Esophagus muscularis mucosa (tissue), 4 donors: ENCODE results near the gene TRIM15. TPM values are rescaled to one million over a fixed set of nuclear protein-coding genes. Genes with fewer than 3 reads are reported as not detected.
A peak's percentile ranks its signal among the peaks of the same experiment; 100 is the strongest.
"Not testable (repeated sequence)": the region's sequence is repeated elsewhere in the genome, so short reads cannot be mapped to it uniquely, and the experiment has no call there.

Source experiments
- DNase-seq: peaks from one replicate; pipeline ENCODE4 v3.0.0-alpha.2; 2017; ENCODE audit errors: extremely low spot score
- H3K27ac ChIP-seq, 4 donors: fragments of 200-600 bp; sonication (generic); replicated peaks in 1 of 4; 1 replicate in 3 of 4; 2 replicates in 1 of 4; pipeline ENCODE4 v1.5.1; 2016 to 2019; ENCODE audit warnings: mild to moderate bottlenecking in 1 of 4
- H3K27me3 ChIP-seq, 4 donors: fragments of 200-600 bp; sonication (generic); one replicate each; pipeline versions ENCODE4 v1.5.1 to v1.6.0; 2016 to 2019
- H3K36me3 ChIP-seq, 4 donors: fragments of 200-600 bp; sonication (generic); one replicate each; pipeline ENCODE4 v1.5.1; 2016 to 2019
- H3K4me1 ChIP-seq, 4 donors: fragments of 200-600 bp; sonication (generic); one replicate each; pipeline ENCODE4 v1.5.1; 2016 to 2019
- H3K4me3 ChIP-seq, 4 donors: fragments of 200-600 bp; sonication (generic); 1 replicate in 2 of 4; 2 replicates in 2 of 4; pipeline ENCODE4 v1.5.1; 2016 to 2019; ENCODE audit warnings: mild to moderate bottlenecking in 4 of 4, moderate library complexity in 1 of 4
- H3K9me3 ChIP-seq, 4 donors: fragments of 200-600 bp; sonication (generic); 1 replicate in 3 of 4; 2 replicates in 1 of 4; pipeline ENCODE4 v1.5.1; 2016 to 2019
- EP300 ChIP-seq: sonication (generic); formaldehyde crosslinking; IDR thresholded peaks from one replicate; pipeline ENCODE4 v1.6.1; 2017; ENCODE audit warnings: antibody characterized with exemption
- POLR2A ChIP-seq: fragments of 450-650 bp; IDR thresholded peaks from one replicate; pipeline ENCODE4 v1.6.1; 2017; ENCODE audit warnings: antibody characterized with exemption, moderate library complexity, mild to moderate bottlenecking, low read depth
- POLR2AphosphoS5 ChIP-seq, 2 donors: sonication (generic); formaldehyde crosslinking; IDR thresholded peaks; one replicate each; pipeline ENCODE4 v1.6.1; 2017; ENCODE audit warnings: antibody characterized with exemption in 2 of 2
- WGBS: methylation state at CpG from one replicate; pipeline ENCODE4 v1.1.5; 2018; 5-methylcytosine and 5-hydroxymethylcytosine counted together
- intact Hi-C: fragments of 100-400 bp; cut with DNase I; formaldehyde crosslinking; loops from one replicate; pipeline ENCODE4 v1.15.1; 2023
- total RNA-seq, 4 donors: library from RNA; depleted of rRNA; stranded (reverse); fragments of >200 nt; gene quantifications; one replicate each; pipeline versions ENCODE4 v1.1.0 to v1.2.1, GENCODE V29; 2016
- TF ChIP-seq, protein P1 (sequence below), 3 experiments: fragments of 200-600 bp in 2 of 3; fragments of 450-650 bp in 1 of 3; sonication (generic) in 2 of 3; IDR thresholded peaks; one replicate each; pipeline ENCODE4 v1.5.1; 2017 to 2019; ENCODE audit warnings: antibody characterized with exemption in 3 of 3, mild to moderate bottlenecking in 2 of 3, moderate library complexity in 1 of 3

The TRIM15 gene
- total RNA-seq, result under 1 TPM in 1 of 4 donors, not detected in 3; 0.42 TPM

DNA sequence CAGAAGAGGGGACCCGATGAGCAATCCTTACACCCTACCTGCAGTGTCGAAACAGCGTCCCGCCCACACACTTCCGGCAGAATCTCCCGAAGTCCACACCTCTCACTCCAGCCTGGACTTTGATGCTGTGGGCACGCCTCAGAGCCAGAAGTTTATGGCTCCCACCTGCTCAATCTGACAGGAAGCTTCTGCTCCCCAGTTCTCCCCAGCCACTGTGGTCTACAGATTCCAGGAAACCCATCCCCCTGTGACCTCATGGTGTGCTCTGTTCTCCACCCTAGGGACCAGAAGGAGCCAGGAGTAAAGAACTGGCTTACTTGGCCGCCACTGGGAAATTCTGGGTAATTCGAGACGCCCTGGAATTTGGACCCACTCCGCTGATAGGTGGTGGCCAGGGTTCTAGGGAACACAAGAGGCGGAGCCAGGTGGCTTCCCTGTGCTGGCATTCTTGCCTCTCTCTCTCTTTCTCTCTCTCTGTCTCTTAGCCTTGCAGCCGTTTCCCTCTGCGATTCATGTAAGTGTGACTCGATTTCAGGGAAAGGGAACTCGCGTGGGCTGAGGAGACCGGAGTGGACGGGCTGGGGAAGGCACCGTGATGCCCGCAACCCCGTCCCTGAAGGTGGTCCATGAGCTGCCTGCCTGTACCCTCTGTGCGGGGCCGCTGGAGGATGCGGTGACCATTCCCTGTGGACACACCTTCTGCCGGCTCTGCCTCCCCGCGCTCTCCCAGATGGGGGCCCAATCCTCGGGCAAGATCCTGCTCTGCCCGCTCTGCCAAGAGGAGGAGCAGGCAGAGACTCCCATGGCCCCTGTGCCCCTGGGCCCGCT is at the start of gene TRIM15:
TSS of gene TRIM15 (plus strand) at position 457 of the 828 bp plus-strand sequence. CDS start at position 596, 139 bp downstream.
- Histone ChIP-seq H3K27ac (no peak within 1 kb of the TSS), H3K36me3 (no peaks in the 10 kb centered on the region), H3K4me1 (no peaks in the 10 kb centered on the region), H3K9me3 (no peaks in the 10 kb centered on the region), H3K4me3 (no peak within 1 kb of the TSS), H3K27me3 (peaks cover 0 to 32% (median 0%) of the 10 kb centered on the region in 4 donors)
- intact Hi-C loops, result no loop called here
- peak; percentile 89 for DNase-seq
- WGBS, result 70% methylated on average over 27 of the region's 31 CpGs
- TF ChIP-seq POLR2AphosphoS5 (IDR thresholded peaks at IDR 0.05) (no peak), POLR2A (no peak), EP300 (no peak)
- TF ChIP-seq, protein P1, sequence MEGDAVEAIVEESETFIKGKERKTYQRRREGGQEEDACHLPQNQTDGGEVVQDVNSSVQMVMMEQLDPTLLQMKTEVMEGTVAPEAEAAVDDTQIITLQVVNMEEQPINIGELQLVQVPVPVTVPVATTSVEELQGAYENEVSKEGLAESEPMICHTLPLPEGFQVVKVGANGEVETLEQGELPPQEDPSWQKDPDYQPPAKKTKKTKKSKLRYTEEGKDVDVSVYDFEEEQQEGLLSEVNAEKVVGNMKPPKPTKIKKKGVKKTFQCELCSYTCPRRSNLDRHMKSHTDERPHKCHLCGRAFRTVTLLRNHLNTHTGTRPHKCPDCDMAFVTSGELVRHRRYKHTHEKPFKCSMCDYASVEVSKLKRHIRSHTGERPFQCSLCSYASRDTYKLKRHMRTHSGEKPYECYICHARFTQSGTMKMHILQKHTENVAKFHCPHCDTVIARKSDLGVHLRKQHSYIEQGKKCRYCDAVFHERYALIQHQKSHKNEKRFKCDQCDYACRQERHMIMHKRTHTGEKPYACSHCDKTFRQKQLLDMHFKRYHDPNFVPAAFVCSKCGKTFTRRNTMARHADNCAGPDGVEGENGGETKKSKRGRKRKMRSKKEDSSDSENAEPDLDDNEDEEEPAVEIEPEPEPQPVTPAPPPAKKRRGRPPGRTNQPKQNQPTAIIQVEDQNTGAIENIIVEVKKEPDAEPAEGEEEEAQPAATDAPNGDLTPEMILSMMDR (IDR thresholded peaks at IDR 0.05), result no peak

DNA sequence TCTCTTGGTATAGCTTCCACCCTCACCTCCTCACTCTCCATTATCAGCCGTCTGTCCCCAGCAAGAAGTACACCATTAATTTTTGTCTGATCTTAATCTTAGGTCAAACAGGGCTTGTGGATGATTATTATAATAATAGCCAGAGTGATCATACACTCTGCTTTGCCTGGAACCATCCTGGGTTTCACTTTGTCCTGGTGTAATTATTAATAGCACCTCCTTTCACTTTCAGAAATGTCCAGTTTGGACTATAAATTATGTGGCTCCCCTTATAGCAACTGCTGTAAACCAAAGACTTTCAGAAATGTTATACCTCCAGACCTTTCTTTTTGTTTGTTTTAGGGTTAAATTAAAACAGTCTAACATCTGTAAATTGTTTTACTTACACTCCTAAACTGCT is 49.5 kb upstream of the TRIM15 start:
- H3K4me3 ChIP-seq, result no peak overlapping the region
- 71% methylated on average over 1 of the region's 1 CpG for WGBS
- H3K36me3 ChIP-seq, result no peaks in the 10 kb centered on the region
- H3K27me3 ChIP-seq, result peaks cover 0 to 75% (median 7%) of the 10 kb centered on the region in 4 donors
- H3K4me1 ChIP-seq, result no peaks in the 10 kb centered on the region
- H3K27ac ChIP-seq, result no peak overlapping the region
- intact Hi-C loops, result no loop called here
- no peaks in the 10 kb centered on the region for H3K9me3 ChIP-seq
- DNase-seq, result no peak
- TF ChIP-seq EP300, result no peak
- no peak for TF ChIP-seq POLR2AphosphoS5 (IDR thresholded peaks at IDR 0.05)
- TF ChIP-seq POLR2A, result no peak
- TF ChIP-seq, protein P1 (IDR thresholded peaks at IDR 0.05), result no peak

GRCh38 chr6:30116724-30117123 is 46.6 kb upstream of the TRIM15 start:
- H3K27me3 ChIP-seq, result peaks cover 0 to 49% (median 5%) of the 10 kb centered on the region in 4 donors
- TF ChIP-seq EP300 (no peak), POLR2A (no peak), POLR2AphosphoS5 (IDR thresholded peaks at IDR 0.05) (no peak)
- TF ChIP-seq, protein P1 (IDR thresholded peaks at IDR 0.05), result peak in 1 of 3 experiments; percentile 8
- DNase-seq, result no peak
- no peaks in the 10 kb centered on the region for H3K9me3 ChIP-seq
- no peaks in the 10 kb centered on the region for H3K36me3 ChIP-seq
- 75% methylated on average over 6 of the region's 6 CpGs for WGBS
- intact Hi-C loops, result no loop called here
- H3K27ac ChIP-seq, result no peak overlapping the region
- H3K4me3 ChIP-seq, result no peak overlapping the region
- H3K4me1 ChIP-seq, result no peaks in the 10 kb centered on the region

DNA sequence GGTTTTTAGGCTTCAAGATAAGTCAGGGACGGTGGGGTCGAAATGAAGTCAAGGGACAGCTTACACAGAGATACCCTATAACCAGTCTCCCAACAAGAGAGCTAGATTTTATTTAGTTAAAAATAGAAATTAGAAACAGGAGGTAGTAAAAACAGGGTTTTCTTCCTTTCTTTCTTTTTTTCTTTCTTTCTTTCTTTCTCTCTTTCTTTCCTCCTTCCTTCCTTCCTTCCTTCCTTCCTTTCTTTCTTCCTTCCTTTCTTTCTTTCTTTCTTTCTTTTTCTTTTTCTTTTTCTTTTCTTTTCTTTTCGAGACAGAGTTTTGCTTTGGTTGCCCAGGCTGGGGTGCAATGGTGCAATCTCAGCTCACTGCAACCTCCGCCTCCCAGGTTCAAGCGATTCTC is 44.7 kb upstream of the TRIM15 start:
- H3K27ac ChIP-seq, DNase-seq, H3K9me3 ChIP-seq, H3K4me1 ChIP-seq, intact Hi-C loops, H3K36me3 ChIP-seq, H3K4me3 ChIP-seq: not testable (repeated sequence)
- H3K27me3 ChIP-seq, result peaks cover 0 to 36% (median 0%) of the 10 kb centered on the region in 4 donors
- WGBS, result 91% methylated on average over 5 of the region's 5 CpGs

DNA sequence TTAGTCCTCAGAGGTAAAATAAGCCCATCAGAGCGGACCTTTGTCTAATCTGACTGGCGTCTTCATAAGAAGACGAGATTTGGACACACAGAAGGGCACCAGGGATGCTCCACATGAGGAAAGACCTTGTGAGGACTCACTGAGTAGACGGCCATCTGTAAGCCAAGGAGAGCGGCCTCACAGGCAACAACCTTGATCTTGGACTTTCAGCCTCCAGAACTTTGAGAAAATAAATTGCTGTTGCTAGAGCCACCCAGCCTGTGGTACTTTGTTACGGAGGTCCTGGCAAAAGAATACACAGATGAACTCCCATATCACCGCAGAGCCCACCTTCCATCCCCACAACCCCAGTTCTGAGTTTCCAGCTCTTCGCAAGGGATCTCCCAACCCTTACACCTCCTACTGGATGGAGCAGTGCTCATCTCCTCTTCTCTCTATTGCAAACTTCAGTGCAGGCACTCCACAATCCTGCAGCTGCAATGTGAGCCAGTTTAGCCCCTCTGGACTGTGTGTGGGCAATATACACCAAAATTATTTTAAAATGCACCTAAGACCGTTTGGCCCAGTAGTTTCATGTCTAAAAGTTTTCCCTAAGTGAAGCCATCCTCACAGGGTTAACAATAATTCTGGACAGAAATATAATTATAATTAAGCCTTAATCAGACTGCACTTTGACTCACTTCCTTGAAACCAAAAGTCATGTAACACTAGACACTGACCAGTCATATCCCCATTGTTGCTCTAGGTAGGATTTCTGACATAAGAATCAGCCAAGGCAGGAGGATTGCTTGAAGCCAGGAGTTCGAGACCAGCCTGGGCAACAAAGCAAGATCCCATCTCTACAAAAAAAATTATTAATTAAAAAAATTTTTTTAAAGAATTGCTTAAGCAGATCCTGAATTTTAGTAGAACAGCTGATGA is 41.6 kb upstream of the TRIM15 start:
- DNase-seq, result peak; percentile 60
- WGBS, result 77% methylated on average over 10 of the region's 10 CpGs
- H3K36me3 ChIP-seq, result no peaks in the 10 kb centered on the region
- no peak overlapping the region for H3K4me3 ChIP-seq
- no peaks in the 10 kb centered on the region for H3K9me3 ChIP-seq
- H3K27me3 ChIP-seq, result peaks cover 0 to 35% (median 0%) of the 10 kb centered on the region in 4 donors
- intact Hi-C loops, result no loop called here
- TF ChIP-seq POLR2AphosphoS5 (IDR thresholded peaks at IDR 0.05) (no peak), POLR2A (no peak), EP300 (no peak)
- TF ChIP-seq, protein P1 (IDR thresholded peaks at IDR 0.05), result no peak
- no peaks in the 10 kb centered on the region for H3K4me1 ChIP-seq
- H3K27ac ChIP-seq, result no peak overlapping the region
